DOHH2 (cell line): ENCODE data around the gene S100A14.

Source experiments
- EZH2phosphoT487 ChIP-seq: fragments of 200-600 bp; sonication (generic); IDR thresholded peaks from 2 replicates; pipeline ENCODE4 v1.6.1; 2017; ENCODE audit warnings: borderline replicate concordance, mild to moderate bottlenecking, antibody characterized with exemption, low read length, moderate library complexity, mixed read lengths
- TF ChIP-seq, protein P1 (sequence below): fragments of 200-600 bp; sonication (generic); IDR thresholded peaks from one replicate; pipeline ENCODE4 v1.5.1; 2014; ENCODE audit warnings: antibody characterized with exemption, mild to moderate bottlenecking, low read depth, low read length; ENCODE audit not compliant: poor library complexity, severe bottlenecking

DNA sequence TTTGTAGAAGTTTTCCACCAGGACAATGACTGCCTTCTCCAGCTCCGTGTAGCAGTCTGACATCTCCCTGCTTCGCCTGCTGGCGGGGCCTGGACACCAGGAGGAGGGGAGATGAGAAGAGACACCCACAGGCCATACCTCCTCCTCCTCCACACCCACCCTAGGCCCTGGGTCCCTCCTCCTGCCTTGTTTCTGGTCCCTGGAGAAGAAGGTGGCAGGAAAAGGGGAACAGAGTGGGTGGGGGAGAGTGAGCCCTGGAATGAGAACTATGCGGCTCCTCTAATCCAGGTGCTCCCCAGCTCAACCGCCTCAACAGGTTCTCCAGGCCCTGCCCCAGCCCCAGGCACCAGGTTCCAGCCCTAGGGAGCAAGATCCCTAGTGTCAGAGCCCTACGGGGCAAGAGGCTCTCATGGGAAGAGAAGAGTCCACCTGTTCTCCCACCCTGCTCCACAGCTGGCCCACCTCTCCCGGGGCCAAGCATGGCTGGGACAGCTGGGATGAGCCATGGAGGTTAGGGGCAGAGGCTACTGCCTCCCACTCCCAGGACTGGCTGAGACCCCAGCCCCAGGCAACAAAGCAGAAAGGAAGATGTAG, 7.9 kb downstream of the S100A14 start:
- TF ChIP-seq, protein P1, sequence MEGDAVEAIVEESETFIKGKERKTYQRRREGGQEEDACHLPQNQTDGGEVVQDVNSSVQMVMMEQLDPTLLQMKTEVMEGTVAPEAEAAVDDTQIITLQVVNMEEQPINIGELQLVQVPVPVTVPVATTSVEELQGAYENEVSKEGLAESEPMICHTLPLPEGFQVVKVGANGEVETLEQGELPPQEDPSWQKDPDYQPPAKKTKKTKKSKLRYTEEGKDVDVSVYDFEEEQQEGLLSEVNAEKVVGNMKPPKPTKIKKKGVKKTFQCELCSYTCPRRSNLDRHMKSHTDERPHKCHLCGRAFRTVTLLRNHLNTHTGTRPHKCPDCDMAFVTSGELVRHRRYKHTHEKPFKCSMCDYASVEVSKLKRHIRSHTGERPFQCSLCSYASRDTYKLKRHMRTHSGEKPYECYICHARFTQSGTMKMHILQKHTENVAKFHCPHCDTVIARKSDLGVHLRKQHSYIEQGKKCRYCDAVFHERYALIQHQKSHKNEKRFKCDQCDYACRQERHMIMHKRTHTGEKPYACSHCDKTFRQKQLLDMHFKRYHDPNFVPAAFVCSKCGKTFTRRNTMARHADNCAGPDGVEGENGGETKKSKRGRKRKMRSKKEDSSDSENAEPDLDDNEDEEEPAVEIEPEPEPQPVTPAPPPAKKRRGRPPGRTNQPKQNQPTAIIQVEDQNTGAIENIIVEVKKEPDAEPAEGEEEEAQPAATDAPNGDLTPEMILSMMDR = no peak
- TF ChIP-seq EZH2phosphoT487 = no peak
